Measurements from ENCODE around the gene THTPA.
"Not testable (repeated sequence)": the region's sequence is repeated elsewhere in the genome, so short reads cannot be mapped to it uniquely, and the experiment has no call there.

Gene THTPA

DNA sequence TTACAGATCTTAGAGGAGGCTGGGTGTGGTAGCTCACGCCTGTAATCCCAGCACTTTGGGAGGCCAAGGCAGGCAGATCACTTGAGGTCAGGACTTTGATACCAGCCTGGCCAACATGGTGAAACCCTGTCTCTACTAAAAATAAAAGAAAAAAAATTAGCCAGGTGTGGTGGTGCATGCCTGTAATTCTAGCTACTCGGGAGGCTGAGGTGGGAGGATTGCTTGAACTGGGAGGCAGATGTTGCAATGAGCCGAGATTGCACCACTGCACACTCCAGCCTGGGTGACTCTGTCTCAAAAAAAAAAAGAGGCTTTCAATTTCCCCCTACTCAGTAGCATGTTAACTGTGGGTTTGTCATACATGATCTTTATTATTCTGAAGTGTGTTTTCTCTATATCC, 38.1 kb downstream of the THTPA start:
- peaks cover 20% of the 10 kb centered on the region for H3K27me3 ChIP-seq (ENCODE audit: insufficient read depth, low read length)
- H3K36me3 ChIP-seq (ENCODE audit: insufficient read depth, low read length); H3K4me3 ChIP-seq (ENCODE audit: low read depth, low read length); H3K27ac ChIP-seq (ENCODE audit: low read depth, low read length); H3K79me2 ChIP-seq (ENCODE audit: control insufficient read depth, insufficient read depth, low read length, unreplicated experiment); H2AFZ ChIP-seq (ENCODE audit: low read length, unreplicated experiment); H3K4me1 ChIP-seq (ENCODE audit: control insufficient read depth, insufficient read depth, low read length, unreplicated experiment): not testable (repeated sequence)

DNA sequence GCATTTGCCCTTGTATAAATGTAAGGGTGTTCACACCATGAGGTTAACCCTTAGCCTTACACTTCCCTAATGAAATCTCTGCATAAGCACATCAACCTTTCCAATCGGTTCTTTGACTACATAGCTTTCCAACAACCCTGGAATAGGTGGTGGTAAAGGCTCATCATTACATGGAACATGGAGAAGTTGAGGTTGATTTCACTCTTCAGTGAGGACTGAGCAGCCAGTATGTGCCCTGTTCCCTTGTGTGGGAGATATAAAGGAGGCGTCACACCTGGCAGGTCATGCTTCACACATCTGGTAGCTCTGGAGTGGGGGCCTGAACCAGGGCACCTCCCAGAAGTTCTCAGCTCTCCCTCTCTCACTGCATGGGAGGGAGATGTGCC, 44.2 kb downstream of the THTPA start:
- Histone ChIP-seq H3K4me1 (ENCODE audit: control insufficient read depth, insufficient read depth, low read length, unreplicated experiment) (no peaks in the 10 kb centered on the region), H3K36me3 (ENCODE audit: insufficient read depth, low read length) (no peaks in the 10 kb centered on the region), H2AFZ (ENCODE audit: low read length, unreplicated experiment) (no peak overlapping the region), H3K27ac (ENCODE audit: low read depth, low read length) (no peak overlapping the region), H3K4me3 (ENCODE audit: low read depth, low read length) (no peak overlapping the region), H3K79me2 (ENCODE audit: control insufficient read depth, insufficient read depth, low read length, unreplicated experiment) (no peaks in the 10 kb centered on the region), H3K27me3 (ENCODE audit: insufficient read depth, low read length) (peaks cover 12% of the 10 kb centered on the region; the same call in 1 of the 2 replicates)

DNA sequence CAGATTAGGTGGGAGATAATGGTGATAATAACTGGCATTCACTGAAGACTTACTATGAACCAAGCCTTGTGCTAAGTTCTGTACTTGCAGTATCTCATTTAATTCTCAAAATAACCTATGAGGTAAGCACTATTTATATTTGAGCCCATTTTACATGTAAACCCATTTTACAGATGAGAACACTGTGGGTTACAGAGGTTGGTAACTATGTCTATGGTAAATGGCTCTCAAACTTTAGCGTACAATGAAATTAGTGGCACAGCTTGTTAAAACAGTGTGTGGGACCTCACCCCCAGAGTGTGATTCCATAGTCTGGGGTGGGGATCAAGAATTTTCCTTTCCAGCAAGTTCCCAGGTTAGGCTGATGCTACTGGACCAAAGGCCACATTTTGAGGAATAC, 44.7 kb downstream of the THTPA start:
- no peaks in the 10 kb centered on the region for H3K79me2 ChIP-seq (ENCODE audit: control insufficient read depth, insufficient read depth, low read length, unreplicated experiment)
- H3K27ac ChIP-seq (ENCODE audit: low read depth, low read length) = no peak overlapping the region
- no peaks in the 10 kb centered on the region for H3K36me3 ChIP-seq (ENCODE audit: insufficient read depth, low read length)
- H3K4me3 ChIP-seq (ENCODE audit: low read depth, low read length) = no peak overlapping the region
- no peaks in the 10 kb centered on the region for H3K4me1 ChIP-seq (ENCODE audit: control insufficient read depth, insufficient read depth, low read length, unreplicated experiment)
- H3K27me3 ChIP-seq (ENCODE audit: insufficient read depth, low read length) = peaks cover 12% of the 10 kb centered on the region; the same call in 1 of the 2 replicates
- no peak overlapping the region for H2AFZ ChIP-seq (ENCODE audit: low read length, unreplicated experiment)

DNA sequence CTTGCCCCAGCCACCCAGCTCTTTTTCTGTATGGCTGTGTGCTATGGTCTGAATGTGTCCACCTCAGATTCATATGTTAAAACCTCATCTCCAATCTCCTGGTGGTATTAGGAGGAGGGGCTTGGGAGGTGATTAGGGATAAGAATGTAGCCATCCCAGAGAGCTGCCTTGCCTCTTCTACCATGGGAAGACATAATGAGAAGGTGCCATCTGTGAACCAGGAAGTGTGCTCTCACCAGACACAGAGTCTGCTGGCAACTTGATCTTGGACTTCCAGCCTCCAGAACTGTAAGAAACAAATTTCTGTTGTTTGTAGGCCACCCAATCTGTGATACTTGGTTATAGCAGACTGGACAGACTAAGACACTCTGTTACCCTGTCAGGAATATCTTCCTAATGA, 45.4 kb downstream of the THTPA start:
- Histone ChIP-seq H3K27ac (ENCODE audit: low read depth, low read length) (no peak overlapping the region), H3K4me1 (ENCODE audit: control insufficient read depth, insufficient read depth, low read length, unreplicated experiment) (no peaks in the 10 kb centered on the region), H3K27me3 (ENCODE audit: insufficient read depth, low read length) (peaks cover 18% of the 10 kb centered on the region; the same call in 1 of the 2 replicates), H3K36me3 (ENCODE audit: insufficient read depth, low read length) (no peaks in the 10 kb centered on the region), H3K4me3 (ENCODE audit: low read depth, low read length) (no peak overlapping the region), H2AFZ (ENCODE audit: low read length, unreplicated experiment) (no peak overlapping the region), H3K79me2 (ENCODE audit: control insufficient read depth, insufficient read depth, low read length, unreplicated experiment) (no peaks in the 10 kb centered on the region)

DNA sequence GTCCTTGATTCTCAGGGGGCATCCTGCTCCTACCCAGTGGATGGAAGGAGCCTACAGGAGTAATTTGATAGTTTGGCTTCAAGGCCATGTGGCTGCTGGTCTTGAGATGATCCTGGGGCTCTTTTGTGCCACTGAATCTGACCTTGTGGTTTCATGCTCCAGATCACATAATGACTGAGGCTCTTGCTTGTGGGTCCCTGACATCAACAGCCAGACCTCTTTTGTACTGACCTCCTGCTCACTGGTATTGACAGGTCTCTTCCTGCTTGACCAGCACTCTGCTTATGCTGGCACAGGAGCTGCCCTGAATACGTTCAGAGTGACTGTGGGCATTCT, 45.7 kb downstream of the THTPA start:
- Histone ChIP-seq H3K4me3 (ENCODE audit: low read depth, low read length) (no peak overlapping the region), H2AFZ (ENCODE audit: low read length, unreplicated experiment) (no peak overlapping the region), H3K79me2 (ENCODE audit: control insufficient read depth, insufficient read depth, low read length, unreplicated experiment) (no peaks in the 10 kb centered on the region), H3K36me3 (ENCODE audit: insufficient read depth, low read length) (no peaks in the 10 kb centered on the region), H3K27me3 (ENCODE audit: insufficient read depth, low read length) (peaks cover 22% of the 10 kb centered on the region; the same call in 1 of the 2 replicates), H3K27ac (ENCODE audit: low read depth, low read length) (no peak overlapping the region), H3K4me1 (ENCODE audit: control insufficient read depth, insufficient read depth, low read length, unreplicated experiment) (no peaks in the 10 kb centered on the region)

DNA sequence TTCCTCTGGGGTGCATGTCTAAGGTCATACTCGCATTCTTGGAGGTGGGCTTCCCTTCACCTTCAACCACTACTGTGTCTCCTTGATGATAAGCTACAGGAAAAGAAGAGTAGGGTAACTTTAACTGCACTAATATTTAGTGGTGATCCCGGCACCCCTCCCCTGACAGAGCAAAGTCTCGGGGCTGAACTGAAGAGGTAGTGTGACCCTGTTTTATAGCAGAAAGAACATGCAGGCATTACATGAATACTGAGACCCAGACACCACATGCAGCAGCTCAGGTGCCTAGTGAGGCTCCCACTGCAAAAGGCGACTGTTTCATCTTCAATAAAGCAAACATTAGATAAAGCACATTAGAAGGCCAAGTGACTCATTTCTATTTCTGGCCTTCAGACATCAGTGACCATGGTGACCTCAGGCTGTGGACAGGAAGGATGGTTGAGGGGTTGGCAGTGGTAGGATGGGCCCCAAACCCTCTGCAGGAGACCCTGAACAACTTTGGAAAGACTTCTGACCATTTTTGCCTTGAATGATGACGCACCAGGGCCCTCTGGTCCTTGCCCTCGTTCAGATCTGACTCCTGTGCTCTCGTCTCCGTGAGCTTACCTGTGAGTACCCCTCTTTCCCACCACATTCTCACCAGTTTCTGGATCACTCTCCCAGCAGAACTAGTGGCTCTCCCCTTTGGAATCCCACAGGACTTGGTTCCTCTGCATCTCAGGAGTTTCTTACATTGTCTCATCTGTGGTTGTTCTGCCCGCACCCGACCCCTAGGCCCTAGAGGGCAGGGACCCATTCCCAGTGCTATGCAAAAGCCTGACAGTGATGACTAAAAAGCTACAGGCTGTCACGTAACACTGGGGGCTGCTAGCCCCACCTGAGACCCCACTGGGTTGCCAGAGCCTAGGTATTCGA, 46.4 kb downstream of the THTPA start:
- Histone ChIP-seq H3K36me3 (ENCODE audit: insufficient read depth, low read length) (no peaks in the 10 kb centered on the region), H3K4me3 (ENCODE audit: low read depth, low read length) (no peak overlapping the region), H3K79me2 (ENCODE audit: control insufficient read depth, insufficient read depth, low read length, unreplicated experiment) (no peaks in the 10 kb centered on the region), H3K4me1 (ENCODE audit: control insufficient read depth, insufficient read depth, low read length, unreplicated experiment) (no peaks in the 10 kb centered on the region), H3K27me3 (ENCODE audit: insufficient read depth, low read length) (peaks cover 28% of the 10 kb centered on the region), H3K27ac (ENCODE audit: low read depth, low read length) (no peak overlapping the region), H2AFZ (ENCODE audit: low read length, unreplicated experiment) (no peak overlapping the region)

DNA sequence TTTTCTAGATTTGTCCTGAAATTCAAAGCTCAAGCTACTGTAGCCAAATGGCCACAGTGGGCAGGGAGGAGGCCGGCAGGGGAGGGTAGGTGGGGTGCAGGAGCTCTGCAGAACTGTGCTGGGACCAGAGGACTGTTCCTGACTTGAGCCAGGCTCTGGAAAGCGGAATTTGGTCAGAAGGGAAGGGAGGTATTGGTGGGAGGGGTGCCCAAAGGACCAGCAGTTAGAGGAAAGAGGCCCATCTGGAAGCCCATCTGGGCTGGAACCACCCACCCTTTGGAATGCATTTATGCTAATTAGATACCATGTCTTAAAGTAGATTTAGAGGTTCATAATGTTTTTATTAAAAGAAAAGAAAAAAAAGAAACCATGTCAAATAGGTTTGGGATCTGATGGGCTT, 47.0 kb downstream of the THTPA start:
- H3K4me1 ChIP-seq (ENCODE audit: control insufficient read depth, insufficient read depth, low read length, unreplicated experiment) = no peaks in the 10 kb centered on the region
- H3K36me3 ChIP-seq (ENCODE audit: insufficient read depth, low read length) = no peaks in the 10 kb centered on the region
- peaks cover 31% of the 10 kb centered on the region for H3K27me3 ChIP-seq (ENCODE audit: insufficient read depth, low read length)
- H3K27ac ChIP-seq (ENCODE audit: low read depth, low read length) = no peak overlapping the region
- H3K4me3 ChIP-seq (ENCODE audit: low read depth, low read length) = no peak overlapping the region
- no peaks in the 10 kb centered on the region for H3K79me2 ChIP-seq (ENCODE audit: control insufficient read depth, insufficient read depth, low read length, unreplicated experiment)
- H2AFZ ChIP-seq (ENCODE audit: low read length, unreplicated experiment) = no peak overlapping the region

DNA sequence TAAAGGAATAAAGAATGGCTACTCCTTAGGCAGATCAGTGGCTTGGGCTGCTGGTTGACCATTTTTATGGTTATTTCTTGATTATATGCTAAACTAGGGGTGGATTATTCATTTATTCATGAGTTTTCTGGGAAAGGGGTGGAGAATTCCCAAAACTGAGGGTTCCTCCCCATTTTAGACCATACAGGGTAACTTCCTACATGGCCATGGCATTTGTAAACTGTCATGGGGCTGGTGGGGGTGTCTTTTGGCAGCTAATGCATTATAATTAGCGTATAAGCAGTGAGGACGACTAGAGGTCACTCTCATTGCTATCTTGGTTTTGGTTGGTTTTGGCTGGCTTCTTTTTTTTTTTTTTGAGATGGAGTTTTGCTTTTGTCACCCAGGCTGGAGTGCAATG, 48.1 kb downstream of the THTPA start:
- H3K4me1 ChIP-seq (ENCODE audit: control insufficient read depth, insufficient read depth, low read length, unreplicated experiment) = no peaks in the 10 kb centered on the region

DNA sequence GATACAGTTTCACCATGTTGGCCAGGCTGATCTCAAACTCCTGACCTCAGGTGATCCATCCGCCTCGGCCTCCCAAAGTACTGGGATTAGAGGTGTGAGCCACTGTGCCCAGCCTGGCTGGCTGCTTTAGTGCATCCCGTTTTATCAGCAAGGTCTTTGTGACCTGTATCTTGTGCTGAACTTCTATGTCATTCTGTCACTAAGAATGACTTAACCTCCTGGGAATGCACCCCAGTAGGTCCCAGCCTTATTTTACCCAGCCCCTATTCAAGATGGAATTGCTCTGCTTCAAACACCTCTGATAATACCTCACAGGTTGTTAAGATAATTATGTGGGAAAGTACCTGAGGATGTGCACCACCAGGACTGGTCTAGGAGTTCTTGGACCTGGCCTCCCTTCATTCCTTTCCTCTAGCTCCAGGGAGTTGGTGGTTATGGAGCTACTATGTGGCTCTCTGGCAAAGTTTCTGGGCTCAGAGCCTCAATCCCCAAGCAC, 48.7 kb downstream of the THTPA start:
- no peak overlapping the region for H3K4me3 ChIP-seq (ENCODE audit: low read depth, low read length)
- no peaks in the 10 kb centered on the region for H3K79me2 ChIP-seq (ENCODE audit: control insufficient read depth, insufficient read depth, low read length, unreplicated experiment)
- H3K27me3 ChIP-seq (ENCODE audit: insufficient read depth, low read length) = peaks cover 44% of the 10 kb centered on the region
- H3K27ac ChIP-seq (ENCODE audit: low read depth, low read length) = no peak overlapping the region
- H2AFZ ChIP-seq (ENCODE audit: low read length, unreplicated experiment) = no peak overlapping the region
- H3K36me3 ChIP-seq (ENCODE audit: insufficient read depth, low read length) = no peaks in the 10 kb centered on the region
- no peaks in the 10 kb centered on the region for H3K4me1 ChIP-seq (ENCODE audit: control insufficient read depth, insufficient read depth, low read length, unreplicated experiment)

More for the DNA sequence above, 48.1 kb downstream of the THTPA start:
- peaks cover 41% of the 10 kb centered on the region for H3K27me3 ChIP-seq (ENCODE audit: insufficient read depth, low read length)
- no peaks in the 10 kb centered on the region for H3K36me3 ChIP-seq (ENCODE audit: insufficient read depth, low read length)
- no peak overlapping the region for H2AFZ ChIP-seq (ENCODE audit: low read length, unreplicated experiment)
- no peaks in the 10 kb centered on the region for H3K79me2 ChIP-seq (ENCODE audit: control insufficient read depth, insufficient read depth, low read length, unreplicated experiment)
- no peak overlapping the region for H3K27ac ChIP-seq (ENCODE audit: low read depth, low read length)
- H3K4me3 ChIP-seq (ENCODE audit: low read depth, low read length) = no peak overlapping the region

DNA sequence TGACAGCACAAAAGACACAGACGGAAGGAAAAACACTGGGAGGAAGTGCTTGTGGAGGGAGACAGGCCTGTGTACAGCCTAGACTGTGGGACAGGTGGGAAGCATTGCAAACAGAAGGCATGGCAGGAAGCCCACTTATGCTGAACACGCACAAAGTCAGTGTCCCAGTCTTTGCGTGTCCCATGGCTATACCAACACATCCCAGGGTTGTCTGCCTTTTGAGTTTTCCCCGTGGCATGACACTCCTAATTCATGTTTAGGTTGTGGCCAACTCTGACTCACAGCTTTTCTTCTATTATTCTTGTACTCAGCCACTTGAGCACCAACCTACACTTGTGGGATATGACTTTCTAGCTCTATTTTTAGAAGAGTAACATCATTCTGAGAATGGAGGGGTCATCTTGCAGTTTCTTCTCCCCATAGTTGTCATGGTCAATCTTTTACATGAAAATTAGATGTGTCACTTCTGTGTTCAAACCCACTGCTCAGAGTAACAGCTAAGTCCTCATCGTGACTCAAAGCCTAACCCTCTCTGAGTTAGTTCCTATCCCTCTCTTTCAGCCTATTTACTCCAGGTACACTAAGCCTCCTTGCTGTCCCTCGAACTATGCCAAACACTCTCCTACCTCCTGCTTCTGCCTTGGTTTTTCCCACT, 50.0 kb downstream of the THTPA start:
- peaks cover 53% of the 10 kb centered on the region for H3K27me3 ChIP-seq (ENCODE audit: insufficient read depth, low read length)
- H3K79me2 ChIP-seq (ENCODE audit: control insufficient read depth, insufficient read depth, low read length, unreplicated experiment) = no peaks in the 10 kb centered on the region
- H3K36me3 ChIP-seq (ENCODE audit: insufficient read depth, low read length) = no peaks in the 10 kb centered on the region
- H3K4me3 ChIP-seq (ENCODE audit: low read depth, low read length) = no peak overlapping the region
- no peaks in the 10 kb centered on the region for H3K4me1 ChIP-seq (ENCODE audit: control insufficient read depth, insufficient read depth, low read length, unreplicated experiment)
- no peak overlapping the region for H3K27ac ChIP-seq (ENCODE audit: low read depth, low read length)
- no peak overlapping the region for H2AFZ ChIP-seq (ENCODE audit: low read length, unreplicated experiment)

DNA sequence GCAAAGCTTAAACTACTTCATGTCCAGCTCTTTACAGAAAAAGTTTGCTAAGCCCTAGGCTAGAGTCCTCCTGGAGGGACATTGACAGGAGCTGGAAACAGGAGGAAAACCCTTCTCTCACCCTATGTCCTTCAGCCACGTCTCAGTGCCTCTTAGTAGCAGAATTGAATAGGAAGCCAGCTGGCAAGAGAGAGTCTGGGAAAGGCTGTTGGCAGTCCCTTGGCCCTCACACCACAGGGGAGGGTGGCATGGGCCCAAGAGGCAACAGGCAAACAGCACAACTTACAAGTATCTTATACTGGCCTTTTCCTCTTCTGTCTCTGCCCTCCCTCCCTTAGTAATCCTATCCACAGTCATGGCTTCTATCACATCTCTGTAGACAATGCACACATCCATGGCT, 52.4 kb downstream of the THTPA start:
- no peaks in the 10 kb centered on the region for H3K79me2 ChIP-seq (ENCODE audit: control insufficient read depth, insufficient read depth, low read length, unreplicated experiment)
- no peak overlapping the region for H3K27ac ChIP-seq (ENCODE audit: low read depth, low read length)
- H2AFZ ChIP-seq (ENCODE audit: low read length, unreplicated experiment) = no peak overlapping the region
- no peaks in the 10 kb centered on the region for H3K36me3 ChIP-seq (ENCODE audit: insufficient read depth, low read length)
- H3K27me3 ChIP-seq (ENCODE audit: insufficient read depth, low read length) = peaks cover 68% of the 10 kb centered on the region
- no peaks in the 10 kb centered on the region for H3K4me1 ChIP-seq (ENCODE audit: control insufficient read depth, insufficient read depth, low read length, unreplicated experiment)
- no peak overlapping the region for H3K4me3 ChIP-seq (ENCODE audit: low read depth, low read length)

Measured in ACC112 (cell line).